ENCODE measurements around the gene MYO18B. TPM values are rescaled to one million over a fixed set of nuclear protein-coding genes. Genes with fewer than 3 reads are reported as not detected.

The MYO18B gene
- total and polyA plus RNA-seq, 2 of the 4 experiments (the other 2 are of a cell fraction): under 0.01 TPM; not detected in 1

- no peak for TF ChIP-seq RCOR1 (IDR thresholded peaks at IDR 0.05; ENCODE audit: insufficient replicate concordance, low read length)
Observed at GRCh38 chr22:25754527-25755202, 12.7 kb downstream of the MYO18B start (continued).

DNA sequence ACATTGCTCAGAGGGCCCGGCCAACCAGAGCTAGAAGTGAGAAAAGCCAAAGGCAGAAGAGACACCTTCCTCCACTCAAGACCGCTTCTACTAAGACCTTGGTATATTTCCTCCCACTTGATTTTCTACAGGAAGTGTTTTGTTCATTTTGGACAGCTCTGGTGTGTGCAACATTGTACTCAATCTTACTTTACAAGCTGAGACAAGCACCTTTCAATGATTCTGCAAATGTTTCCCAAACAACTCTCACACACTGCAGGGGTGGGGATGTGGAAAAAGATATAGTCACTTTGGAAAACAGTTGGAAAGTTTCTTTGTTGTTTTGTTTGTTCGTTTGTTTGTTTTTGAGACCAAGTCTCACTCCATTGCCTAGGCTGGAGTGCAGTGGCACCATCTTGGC, 15.7 kb downstream of the MYO18B start:
- Histone ChIP-seq H3K9ac (ENCODE audit: low read depth, low read length) (no peak overlapping the region), H2AK9ac (replicated peaks; ENCODE audit: low read depth, low read length, poor library complexity) (no peak overlapping the region), H3K23ac (ENCODE audit: low read depth, low read length) (no peak overlapping the region), H3K79me1 (ENCODE audit: low read depth in 1 of 2, low read length in 2 of 2) (no peaks in the 10 kb centered on the region), H3K36me3 (ENCODE audit: control insufficient read depth, insufficient read depth, low read length) (no peaks in the 10 kb centered on the region), H4K5ac (ENCODE audit: low read depth, low read length) (no peak overlapping the region), H2AFZ (replicated peaks; ENCODE audit: low read length, poor library complexity) (no peak overlapping the region), H3K14ac (replicated peaks; ENCODE audit: low read depth, low read length) (no peak overlapping the region), H3K27me3 (ENCODE audit: control insufficient read depth, insufficient read depth, low read length) (no peaks in the 10 kb centered on the region), H3K18ac (ENCODE audit: low read depth, low read length) (no peak overlapping the region), H3K4ac (ENCODE audit: low read depth, low read length) (no peak overlapping the region), H2BK5ac (ENCODE audit: low read depth, low read length, poor library complexity, severe bottlenecking) (no peak overlapping the region), H3K9me1 (ENCODE audit: insufficient read depth, low read length) (0 out of 2 replicates have a peak, but pooled peaks cover 5% of the 10 kb centered on the region), H3K4me1 (ENCODE audit: control insufficient read depth, insufficient read depth, low read length) (no peaks in the 10 kb centered on the region), H2AK5ac (ENCODE audit: low read depth, low read length) (no peak overlapping the region), H3K27ac (ENCODE audit: insufficient read depth, low read length) (no peak overlapping the region), H2BK15ac (ENCODE audit: low read depth, low read length) (no peak overlapping the region; the same call in 2 of the 3 replicates), H2BK120ac (ENCODE audit: low read depth, low read length) (no peak overlapping the region), H4K20me1 (ENCODE audit: insufficient read depth, low read length) (no peaks in the 10 kb centered on the region), H3K4me3 (ENCODE audit: insufficient read depth, low read depth, low read length) (no peak overlapping the region), H3K9me3 (ENCODE audit: control insufficient read depth, insufficient read depth, low read length) (peaks cover 2% of the 10 kb centered on the region; the same call in 1 of the 2 replicates), H3K56ac (ENCODE audit: extremely low read depth, insufficient read depth, low read length) (no peak overlapping the region), H4K91ac (ENCODE audit: insufficient read depth, low read depth, low read length) (no peak overlapping the region), H3K4me2 (ENCODE audit: low read depth, low read length) (no peak overlapping the region), H4K8ac (ENCODE audit: low read depth in 2 of 2, low read length in 2 of 2) (no peak overlapping the region), H2BK20ac (ENCODE audit: low read depth, low read length) (no peak overlapping the region)
- intact Hi-C loops (cut with micrococcal nuclease) (no loop called here), dilution Hi-C loops (cut with HindIII; ENCODE audit: low sequenced_read_pairs, unreplicated experiment) (no loop called here), in situ Hi-C loops (cut with MboI; ENCODE audit: low sequenced_read_pairs) (no loop called here)
- BruUV-seq (replicated peaks): no TSS peak
- ChIA-PET CTCF (interaction anchor here (0.6 to 0.7 kb wide), 2 partner anchors 190 to 310 kb away, joined by 3 read pairs; no protein-coding TSS in a partner anchor), POLR2A (ENCODE audit: unreplicated experiment) (no interaction called here)
- no peak for ATAC-seq (ENCODE audit: low read depth)
- TF ChIP-seq BHLHE40 (IDR thresholded peaks at IDR 0.05; ENCODE audit: low read depth, low read length) (no peak), ELK1 (IDR thresholded peaks at IDR 0.05; ENCODE audit: borderline replicate concordance, low read depth, low read length) (no peak), MAFK (IDR thresholded peaks at IDR 0.05; ENCODE audit: low read depth, low read length) (no peak), SMC3 (IDR thresholded peaks at IDR 0.05; ENCODE audit: low read depth, low read length) (no peak), POLR2A (IDR thresholded peaks at IDR 0.05; ENCODE audit: low read depth, low read length) (no peak), USF2 (IDR thresholded peaks at IDR 0.05; ENCODE audit: low read depth, low read length) (no peak), CHD1 (IDR thresholded peaks at IDR 0.05; ENCODE audit: low read depth, low read length) (no peak), CEBPB (IDR thresholded peaks at IDR 0.05; ENCODE audit: low read depth, low read length) (no peak), RAD21 (IDR thresholded peaks at IDR 0.05; ENCODE audit: low read length) (no peak), MAZ (IDR thresholded peaks at IDR 0.05; ENCODE audit: borderline replicate concordance, low read depth, low read length) (no peak)
- TF ChIP-seq, protein P1, sequence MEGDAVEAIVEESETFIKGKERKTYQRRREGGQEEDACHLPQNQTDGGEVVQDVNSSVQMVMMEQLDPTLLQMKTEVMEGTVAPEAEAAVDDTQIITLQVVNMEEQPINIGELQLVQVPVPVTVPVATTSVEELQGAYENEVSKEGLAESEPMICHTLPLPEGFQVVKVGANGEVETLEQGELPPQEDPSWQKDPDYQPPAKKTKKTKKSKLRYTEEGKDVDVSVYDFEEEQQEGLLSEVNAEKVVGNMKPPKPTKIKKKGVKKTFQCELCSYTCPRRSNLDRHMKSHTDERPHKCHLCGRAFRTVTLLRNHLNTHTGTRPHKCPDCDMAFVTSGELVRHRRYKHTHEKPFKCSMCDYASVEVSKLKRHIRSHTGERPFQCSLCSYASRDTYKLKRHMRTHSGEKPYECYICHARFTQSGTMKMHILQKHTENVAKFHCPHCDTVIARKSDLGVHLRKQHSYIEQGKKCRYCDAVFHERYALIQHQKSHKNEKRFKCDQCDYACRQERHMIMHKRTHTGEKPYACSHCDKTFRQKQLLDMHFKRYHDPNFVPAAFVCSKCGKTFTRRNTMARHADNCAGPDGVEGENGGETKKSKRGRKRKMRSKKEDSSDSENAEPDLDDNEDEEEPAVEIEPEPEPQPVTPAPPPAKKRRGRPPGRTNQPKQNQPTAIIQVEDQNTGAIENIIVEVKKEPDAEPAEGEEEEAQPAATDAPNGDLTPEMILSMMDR (conservative IDR thresholded peaks at IDR 0.05; ENCODE audit: low read depth, low read length): no peak
- DNase-seq: no peak
- no CpG with 5 or more reads among the region's 3 CpGs for WGBS, 2 experiments (ENCODE audit: extremely low coverage in 2 of 2, insufficient read length in 1 of 2)
